Parathyroid adenoma (tissue), 2 donors: Measurements from ENCODE around the gene WWP2.

Experiments used
- H2AFZ ChIP-seq: fragments of 300-600 bp; sonication (generic); one replicate; pipeline ENCODE4 v1.7.0; 2017; ENCODE audit warnings: antibody characterized with exemption, mild to moderate bottlenecking
- H3K27ac ChIP-seq: fragments of 300-600 bp; sonication (generic); one replicate; pipeline ENCODE4 v1.7.0; 2017
- H3K27me3 ChIP-seq: fragments of 300-600 bp; sonication (generic); one replicate; pipeline ENCODE4 v1.7.0; 2017; ENCODE audit warnings: low read length; ENCODE audit not compliant: control insufficient read depth, insufficient read depth
- H3K36me3 ChIP-seq: fragments of 300-600 bp; sonication (generic); one replicate; pipeline ENCODE4 v1.7.0; 2017; ENCODE audit warnings: low read length; ENCODE audit not compliant: control insufficient read depth, insufficient read depth
- H3K4me1 ChIP-seq: fragments of 300-600 bp; sonication (generic); one replicate; pipeline ENCODE4 v1.7.0; 2017; ENCODE audit warnings: control low read depth
- H3K4me2 ChIP-seq: fragments of 300-600 bp; sonication (generic); one replicate; pipeline ENCODE4 v1.7.0; 2017; ENCODE audit warnings: low read length
- H3K4me3 ChIP-seq: fragments of 300-600 bp; sonication (generic); one replicate; pipeline ENCODE4 v1.7.0; 2017; ENCODE audit warnings: low read depth, low read length
- H3K79me2 ChIP-seq: fragments of 300-600 bp; sonication (generic); one replicate; pipeline ENCODE4 v1.7.0; 2017; ENCODE audit warnings: control low read depth
- H3K9ac ChIP-seq: fragments of 300-600 bp; sonication (generic); one replicate; pipeline ENCODE4 v1.7.0; 2017; ENCODE audit warnings: mild to moderate bottlenecking
- H3K9me3 ChIP-seq: fragments of 300-600 bp; sonication (generic); one replicate; pipeline ENCODE4 v1.7.0; 2017; ENCODE audit warnings: low read length; ENCODE audit not compliant: control insufficient read depth
- TF ChIP-seq, protein P1 (sequence below): fragments of 300-600 bp; sonication (generic); IDR thresholded peaks from one replicate; pipeline ENCODE4 v1.7.0; 2017; ENCODE audit warnings: antibody characterized with exemption, mild to moderate bottlenecking
- donor health status: primary hyperparathyroidism.

WWP2 gene

DNA sequence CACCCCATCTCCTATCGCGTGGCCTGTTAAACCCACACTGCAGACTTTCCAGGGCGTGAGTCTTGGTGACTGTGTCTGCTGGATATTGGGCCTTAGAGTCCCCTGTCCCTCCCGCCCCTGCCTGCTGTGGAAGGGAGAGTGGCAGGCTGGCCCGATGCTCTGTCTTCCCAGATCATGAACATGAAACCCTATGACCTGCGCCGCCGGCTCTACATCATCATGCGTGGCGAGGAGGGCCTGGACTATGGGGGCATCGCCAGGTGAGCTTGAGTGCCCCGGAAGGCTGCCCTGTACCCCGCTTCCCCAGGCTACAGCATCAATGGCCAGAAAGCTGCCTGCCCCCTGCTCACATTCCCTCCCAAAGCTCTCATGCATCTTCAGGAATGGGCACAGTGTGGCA lies 169.5 kb downstream of the WWP2 start:
- no peak overlapping the region for H3K27ac ChIP-seq
- H3K4me1 ChIP-seq: no peaks in the 10 kb centered on the region
- no peak overlapping the region for H2AFZ ChIP-seq
- TF ChIP-seq, protein P1, sequence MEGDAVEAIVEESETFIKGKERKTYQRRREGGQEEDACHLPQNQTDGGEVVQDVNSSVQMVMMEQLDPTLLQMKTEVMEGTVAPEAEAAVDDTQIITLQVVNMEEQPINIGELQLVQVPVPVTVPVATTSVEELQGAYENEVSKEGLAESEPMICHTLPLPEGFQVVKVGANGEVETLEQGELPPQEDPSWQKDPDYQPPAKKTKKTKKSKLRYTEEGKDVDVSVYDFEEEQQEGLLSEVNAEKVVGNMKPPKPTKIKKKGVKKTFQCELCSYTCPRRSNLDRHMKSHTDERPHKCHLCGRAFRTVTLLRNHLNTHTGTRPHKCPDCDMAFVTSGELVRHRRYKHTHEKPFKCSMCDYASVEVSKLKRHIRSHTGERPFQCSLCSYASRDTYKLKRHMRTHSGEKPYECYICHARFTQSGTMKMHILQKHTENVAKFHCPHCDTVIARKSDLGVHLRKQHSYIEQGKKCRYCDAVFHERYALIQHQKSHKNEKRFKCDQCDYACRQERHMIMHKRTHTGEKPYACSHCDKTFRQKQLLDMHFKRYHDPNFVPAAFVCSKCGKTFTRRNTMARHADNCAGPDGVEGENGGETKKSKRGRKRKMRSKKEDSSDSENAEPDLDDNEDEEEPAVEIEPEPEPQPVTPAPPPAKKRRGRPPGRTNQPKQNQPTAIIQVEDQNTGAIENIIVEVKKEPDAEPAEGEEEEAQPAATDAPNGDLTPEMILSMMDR: no peak
- no peaks in the 10 kb centered on the region for H3K79me2 ChIP-seq
- H3K36me3 ChIP-seq: no peaks in the 10 kb centered on the region
- H3K4me2 ChIP-seq: no peak overlapping the region
- no peaks in the 10 kb centered on the region for H3K27me3 ChIP-seq
- no peaks in the 10 kb centered on the region for H3K9me3 ChIP-seq
- no peak overlapping the region for H3K4me3 ChIP-seq
- no peak overlapping the region for H3K9ac ChIP-seq

DNA sequence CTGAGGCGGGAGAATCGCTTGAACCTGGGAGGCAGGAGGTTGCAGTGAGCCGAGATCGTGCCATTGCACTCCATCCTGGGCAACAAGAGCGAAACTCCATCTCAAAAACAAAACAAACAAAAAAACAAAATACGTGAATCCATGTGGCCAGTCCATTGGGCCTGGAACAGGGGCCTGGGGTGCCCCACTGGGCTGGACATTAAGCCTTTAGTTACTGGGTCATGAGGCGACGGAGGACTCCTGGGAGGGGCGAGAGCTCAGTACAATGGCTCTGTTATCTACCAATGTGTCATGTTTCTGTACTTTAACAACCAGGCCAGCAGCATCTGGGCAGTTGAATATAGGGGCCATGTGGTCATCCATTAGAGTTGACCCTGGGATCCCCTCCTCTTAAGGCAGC lies 170.1 kb downstream of the WWP2 start:
- no peaks in the 10 kb centered on the region for H3K36me3 ChIP-seq
- no peaks in the 10 kb centered on the region for H3K9me3 ChIP-seq
- H3K4me1 ChIP-seq: no peaks in the 10 kb centered on the region
- no peaks in the 10 kb centered on the region for H3K79me2 ChIP-seq
- no peak overlapping the region for H3K9ac ChIP-seq
- H3K4me2 ChIP-seq: no peak overlapping the region
- TF ChIP-seq, protein P1: no peak
- no peak overlapping the region for H2AFZ ChIP-seq
- H3K27ac ChIP-seq: no peak overlapping the region
- no peaks in the 10 kb centered on the region for H3K27me3 ChIP-seq
- no peak overlapping the region for H3K4me3 ChIP-seq

DNA sequence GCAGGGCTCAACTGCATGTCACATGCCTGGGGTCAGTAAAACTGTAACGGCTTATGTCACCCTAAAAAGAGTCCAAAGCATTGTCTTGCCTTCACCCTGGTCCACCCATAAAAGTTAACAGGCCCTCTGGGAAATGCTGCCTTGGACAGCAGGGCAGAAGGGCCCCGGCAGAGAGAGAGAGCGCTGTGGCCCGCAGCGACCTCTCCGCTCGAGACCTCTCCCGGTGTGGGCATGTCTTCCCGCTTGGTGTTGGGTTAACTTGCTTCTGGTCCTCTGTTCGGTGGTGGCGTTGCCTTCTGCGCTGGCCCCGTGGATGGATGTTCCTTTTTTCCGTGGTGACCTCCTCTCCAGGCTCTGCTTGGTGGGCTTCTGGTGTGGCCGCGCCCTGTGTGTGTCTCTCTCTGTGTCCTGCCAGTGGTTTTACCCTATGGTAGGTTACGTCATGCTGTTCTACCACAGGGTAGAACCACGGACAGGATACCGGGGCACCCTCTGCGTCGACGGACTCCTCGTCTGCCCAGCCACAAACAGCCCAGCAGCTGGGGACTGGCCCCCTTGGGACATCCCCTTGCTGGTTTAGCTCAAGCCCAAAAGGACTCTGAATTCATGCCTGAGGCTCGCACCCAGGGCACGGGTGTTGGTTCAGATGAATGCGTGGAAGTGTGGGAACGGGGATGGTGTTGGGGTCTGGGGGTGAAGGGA lies 170.7 kb downstream of the WWP2 start:
- no peak overlapping the region for H3K4me2 ChIP-seq
- H2AFZ ChIP-seq: no peak overlapping the region
- no peaks in the 10 kb centered on the region for H3K4me1 ChIP-seq
- no peaks in the 10 kb centered on the region for H3K9me3 ChIP-seq
- H3K4me3 ChIP-seq: no peak overlapping the region
- no peaks in the 10 kb centered on the region for H3K36me3 ChIP-seq
- no peak overlapping the region for H3K9ac ChIP-seq
- H3K27ac ChIP-seq: no peak overlapping the region
- TF ChIP-seq, protein P1: no peak
- H3K27me3 ChIP-seq: no peaks in the 10 kb centered on the region
- H3K79me2 ChIP-seq: no peaks in the 10 kb centered on the region

DNA sequence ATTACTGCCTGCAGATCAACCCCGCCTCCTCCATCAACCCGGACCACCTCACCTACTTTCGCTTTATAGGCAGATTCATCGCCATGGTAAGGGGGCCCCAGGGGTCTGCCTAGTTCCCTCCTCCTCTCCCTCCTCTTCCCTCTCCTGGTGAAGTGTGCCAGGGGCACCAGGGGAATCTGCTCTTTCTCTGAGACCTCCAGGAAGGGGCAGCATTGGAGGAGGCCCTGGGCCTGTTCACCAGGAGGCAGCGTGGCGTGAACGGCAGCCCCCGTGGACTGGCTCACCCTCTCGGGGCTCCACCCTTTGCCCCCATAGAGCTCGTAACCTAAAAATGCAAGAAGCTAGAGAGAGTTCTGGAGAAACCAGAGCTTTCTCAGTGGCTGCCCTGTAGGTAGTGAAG lies 171.9 kb downstream of the WWP2 start:
- Histone ChIP-seq H3K4me1 (no peaks in the 10 kb centered on the region), H3K36me3 (no peaks in the 10 kb centered on the region), H2AFZ (no peak overlapping the region), H3K4me2 (no peak overlapping the region), H3K79me2 (no peaks in the 10 kb centered on the region), H3K27me3 (no peaks in the 10 kb centered on the region), H3K9ac (no peak overlapping the region), H3K9me3 (no peaks in the 10 kb centered on the region), H3K27ac (no peak overlapping the region), H3K4me3 (no peak overlapping the region)
- TF ChIP-seq, protein P1: no peak

DNA sequence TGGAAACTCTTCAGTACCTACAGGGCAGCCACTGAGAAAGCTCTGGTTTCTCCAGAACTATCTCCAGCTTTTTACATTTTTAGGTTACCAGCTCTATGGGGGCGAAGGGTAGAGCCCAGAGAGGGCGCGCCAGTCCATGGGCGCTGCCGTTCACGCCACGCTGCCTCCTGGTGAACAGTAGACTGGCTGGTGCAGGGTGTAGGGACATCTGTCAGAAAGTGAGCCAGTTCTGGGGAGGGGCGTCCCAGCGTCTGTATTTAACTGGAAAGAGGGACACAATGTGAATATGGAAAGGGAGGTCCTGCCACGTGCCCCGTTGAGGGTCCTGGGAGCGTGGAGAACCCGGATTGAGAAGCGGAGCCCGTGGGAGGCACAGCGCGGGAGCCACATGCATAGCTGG lies 172.6 kb downstream of the WWP2 start:
- TF ChIP-seq, protein P1: no peak
- no peak overlapping the region for H3K27ac ChIP-seq
- H3K9me3 ChIP-seq: no peaks in the 10 kb centered on the region
- no peak overlapping the region for H2AFZ ChIP-seq
- no peaks in the 10 kb centered on the region for H3K4me1 ChIP-seq
- H3K4me3 ChIP-seq: no peak overlapping the region
- H3K27me3 ChIP-seq: no peaks in the 10 kb centered on the region
- H3K9ac ChIP-seq: no peak overlapping the region
- H3K79me2 ChIP-seq: no peaks in the 10 kb centered on the region
- no peaks in the 10 kb centered on the region for H3K36me3 ChIP-seq
- H3K4me2 ChIP-seq: no peak overlapping the region
